ENCODE results near the gene PPIB. TPM values are rescaled to one million over a fixed set of nuclear protein-coding genes. Genes with fewer than 3 reads are reported as not detected.

The PPIB gene
- total RNA-seq, 1 donor from 2014 or later: 804 TPM

DNA sequence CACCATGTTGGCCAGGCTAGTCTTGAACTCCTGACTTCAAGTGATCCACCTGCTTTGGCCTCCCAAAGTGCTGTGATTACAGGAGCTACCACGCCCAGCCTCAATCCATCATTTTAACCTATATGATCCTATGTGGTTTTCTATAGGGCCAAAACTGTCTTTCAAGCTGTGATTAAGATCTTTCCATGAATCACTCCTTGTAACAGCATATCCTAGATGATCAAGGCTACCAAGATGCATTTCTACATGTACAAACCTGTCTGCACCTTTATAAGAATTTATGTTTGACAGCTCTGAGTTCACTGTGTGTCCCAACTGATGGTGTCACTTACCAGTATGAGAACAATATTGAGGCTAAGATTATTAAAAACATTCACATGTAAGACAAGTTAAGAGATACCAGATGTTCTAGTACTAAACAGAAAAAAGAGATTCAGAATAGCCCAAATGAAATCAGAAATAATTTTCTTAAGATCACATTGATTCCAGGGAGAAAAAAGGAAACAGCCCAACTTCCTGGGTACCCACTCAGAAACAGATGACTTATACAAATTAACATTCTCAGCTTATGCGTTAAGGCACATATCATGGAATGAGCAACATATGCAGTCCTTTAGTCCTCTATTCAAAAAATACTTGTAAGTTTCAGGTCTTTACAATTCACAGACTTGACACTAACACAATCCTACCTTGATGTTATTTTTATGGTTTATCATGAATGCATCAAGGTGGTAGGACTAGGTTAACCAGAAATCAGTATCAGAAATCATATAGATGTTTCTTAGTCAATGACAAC, 24.8 kb upstream of the PPIB start:
- Histone ChIP-seq H3K4me3 (ENCODE audit: insufficient read depth, low read depth, low read length) (no peak overlapping the region), H3K79me2 (ENCODE audit: insufficient read depth, low read length) (no peaks in the 10 kb centered on the region), H2AFZ (ENCODE audit: low read depth, low read length) (no peak overlapping the region), H3K27me3 (ENCODE audit: insufficient read depth, low read length) (no peaks in the 10 kb centered on the region), H3K9me3 (ENCODE audit: insufficient read depth, low read depth, low read length) (no peaks in the 10 kb centered on the region), H3K27ac (ENCODE audit: low read depth, low read length) (no peak overlapping the region), H3K36me3 (ENCODE audit: insufficient read depth, low read length) (peaks cover 11% of the 10 kb centered on the region), H3K4me2 (ENCODE audit: low read length) (no peak overlapping the region), H4K20me1 (ENCODE audit: insufficient read depth, low read length) (no peaks in the 10 kb centered on the region), H3K4me1 (ENCODE audit: insufficient read depth, low read length) (no peaks in the 10 kb centered on the region), H3K9ac (ENCODE audit: low read length) (no peak overlapping the region)
- TF ChIP-seq EZH2 (IDR thresholded peaks at IDR 0.05; ENCODE audit: insufficient read depth, low read length): no peak
- TF ChIP-seq, protein P1, sequence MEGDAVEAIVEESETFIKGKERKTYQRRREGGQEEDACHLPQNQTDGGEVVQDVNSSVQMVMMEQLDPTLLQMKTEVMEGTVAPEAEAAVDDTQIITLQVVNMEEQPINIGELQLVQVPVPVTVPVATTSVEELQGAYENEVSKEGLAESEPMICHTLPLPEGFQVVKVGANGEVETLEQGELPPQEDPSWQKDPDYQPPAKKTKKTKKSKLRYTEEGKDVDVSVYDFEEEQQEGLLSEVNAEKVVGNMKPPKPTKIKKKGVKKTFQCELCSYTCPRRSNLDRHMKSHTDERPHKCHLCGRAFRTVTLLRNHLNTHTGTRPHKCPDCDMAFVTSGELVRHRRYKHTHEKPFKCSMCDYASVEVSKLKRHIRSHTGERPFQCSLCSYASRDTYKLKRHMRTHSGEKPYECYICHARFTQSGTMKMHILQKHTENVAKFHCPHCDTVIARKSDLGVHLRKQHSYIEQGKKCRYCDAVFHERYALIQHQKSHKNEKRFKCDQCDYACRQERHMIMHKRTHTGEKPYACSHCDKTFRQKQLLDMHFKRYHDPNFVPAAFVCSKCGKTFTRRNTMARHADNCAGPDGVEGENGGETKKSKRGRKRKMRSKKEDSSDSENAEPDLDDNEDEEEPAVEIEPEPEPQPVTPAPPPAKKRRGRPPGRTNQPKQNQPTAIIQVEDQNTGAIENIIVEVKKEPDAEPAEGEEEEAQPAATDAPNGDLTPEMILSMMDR (IDR thresholded peaks at IDR 0.05; ENCODE audit: insufficient read depth, low read depth, low read length): no peak
- Mint-ChIP-seq H3K36me3 (ENCODE audit: low read depth, unreplicated experiment) (peaks cover 5% of the 10 kb centered on the region), H3K4me3 (ENCODE audit: unreplicated experiment) (no peak overlapping the region), H3K27ac (ENCODE audit: unreplicated experiment) (no peak overlapping the region), H3K9me3 (ENCODE audit: unreplicated experiment) (no peaks in the 10 kb centered on the region), H3K27me3 (ENCODE audit: low read depth, unreplicated experiment) (no peaks in the 10 kb centered on the region), H3K4me1 (ENCODE audit: low read depth, unreplicated experiment) (no peaks in the 10 kb centered on the region)
- DNase-seq (ENCODE audit: low read depth) (no peak), FAIRE-seq (no peak)

DNA sequence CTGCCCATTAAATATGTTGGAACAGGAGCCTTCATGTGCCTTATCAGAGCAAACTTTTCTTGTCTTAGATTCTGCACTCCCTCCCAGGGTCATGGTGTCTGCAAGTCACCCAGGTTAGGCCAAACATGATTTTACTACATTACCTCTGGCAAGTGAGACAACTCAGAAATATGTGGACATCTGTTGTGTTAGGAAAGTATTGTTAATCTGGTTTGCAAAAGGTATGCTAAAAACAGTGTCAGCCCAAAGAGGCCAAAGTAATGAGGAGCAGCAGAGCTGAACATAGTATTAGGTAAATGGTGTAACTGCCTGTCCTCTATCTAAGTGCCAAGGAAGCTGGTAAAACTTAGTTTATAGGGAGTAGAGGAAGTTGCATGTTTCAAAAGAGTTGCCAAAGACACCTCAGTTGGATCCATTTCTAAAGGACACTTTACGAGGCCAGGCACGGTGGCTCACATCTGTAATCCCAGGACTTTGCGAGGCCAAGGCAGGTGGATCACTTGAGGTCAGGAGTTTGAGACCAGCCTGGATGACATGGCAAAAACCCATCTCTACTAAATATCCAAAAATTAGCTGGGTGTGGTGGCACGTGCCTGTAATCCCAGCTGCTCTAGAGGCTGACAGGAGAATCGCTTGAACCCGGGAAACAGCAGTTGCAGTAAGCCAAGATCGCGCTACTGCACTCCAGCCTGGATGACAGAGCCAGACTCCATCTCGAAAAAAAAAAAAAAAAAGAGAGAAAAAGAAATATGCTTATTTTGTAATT, 22.5 kb upstream of the PPIB start:
- H3K4me3 ChIP-seq (ENCODE audit: insufficient read depth, low read depth, low read length): no peak overlapping the region
- no peaks in the 10 kb centered on the region for H4K20me1 ChIP-seq (ENCODE audit: insufficient read depth, low read length)
- no peak overlapping the region for H3K27ac Mint-ChIP-seq (ENCODE audit: unreplicated experiment)
- H3K36me3 ChIP-seq (ENCODE audit: insufficient read depth, low read length): peaks cover 11% of the 10 kb centered on the region
- no peak overlapping the region for H3K27ac ChIP-seq (ENCODE audit: low read depth, low read length)
- FAIRE-seq: no peak
- no peak for TF ChIP-seq EZH2 (IDR thresholded peaks at IDR 0.05; ENCODE audit: insufficient read depth, low read length)
- TF ChIP-seq, protein P1 (IDR thresholded peaks at IDR 0.05; ENCODE audit: insufficient read depth, low read depth, low read length): no peak
- H3K4me3 Mint-ChIP-seq (ENCODE audit: unreplicated experiment): no peak overlapping the region
- no peak for DNase-seq (ENCODE audit: low read depth)
- peaks cover 9% of the 10 kb centered on the region for H3K36me3 Mint-ChIP-seq (ENCODE audit: low read depth, unreplicated experiment)
- no peaks in the 10 kb centered on the region for H3K27me3 ChIP-seq (ENCODE audit: insufficient read depth, low read length)
- no peak overlapping the region for H3K4me2 ChIP-seq (ENCODE audit: low read length)
- H3K4me1 ChIP-seq (ENCODE audit: insufficient read depth, low read length): no peaks in the 10 kb centered on the region
- peaks cover under 1% of the 10 kb centered on the region for H3K4me1 Mint-ChIP-seq (ENCODE audit: low read depth, unreplicated experiment)
- no peaks in the 10 kb centered on the region for H3K9me3 Mint-ChIP-seq (ENCODE audit: unreplicated experiment)
- H2AFZ ChIP-seq (ENCODE audit: low read depth, low read length): no peak overlapping the region
- H3K9me3 ChIP-seq (ENCODE audit: insufficient read depth, low read depth, low read length): no peaks in the 10 kb centered on the region
- no peaks in the 10 kb centered on the region for H3K79me2 ChIP-seq (ENCODE audit: insufficient read depth, low read length)
- no peaks in the 10 kb centered on the region for H3K27me3 Mint-ChIP-seq (ENCODE audit: low read depth, unreplicated experiment)
- no peak overlapping the region for H3K9ac ChIP-seq (ENCODE audit: low read length)
